H1 (cell line): ENCODE results near the gene CRLF3. TPM values are rescaled to one million over a fixed set of nuclear protein-coding genes. Genes with fewer than 3 reads are reported as not detected.

Source experiments
- CTCF ChIA-PET: fragments of 300-600 bp; sonication (Branson Sonifier 250); formaldehyde crosslinking; loops from one replicate; lab custom pipeline; 2021; ENCODE audit not compliant: partially characterized antibody; lab: Charles Lee
- POLR2A ChIA-PET: fragments of 300-600 bp; sonication (Branson Sonifier 250); formaldehyde crosslinking; loops from one replicate; lab custom pipeline; 2021; ENCODE audit warnings: inconsistent platforms; ENCODE audit not compliant: partially characterized antibody; lab: Charles Lee
- DNase-seq, 2 experiments: peaks; one replicate each; pipeline versions ENCODE4 v3.0.0 to v3.0.0-alpha.2; 2010 to 2022; ENCODE audit warnings: low spot score in 2 of 2, low read depth in 1 of 2, mixed read lengths in 1 of 2
- FAIRE-seq: peaks from 2 replicates; lab custom pipeline; 2011; peaks lifted over from hg19 to GRCh38; lab: Jason Lieb, UNC
- H2AFZ ChIP-seq: 2 replicates; pipeline ENCODE4 v1.8.1; 2012; ENCODE audit warnings: low read length, inconsistent platforms
- H2AK5ac ChIP-seq: 2 replicates; pipeline ENCODE4 v1.6.1; 2013; ENCODE audit warnings: low read depth, low read length
- H2BK120ac ChIP-seq: replicated peaks from 2 replicates; pipeline ENCODE3; 2013; ENCODE audit warnings: low read depth, low read length, inconsistent platforms
- H2BK12ac ChIP-seq: 2 replicates; pipeline ENCODE4 v1.6.1; 2013; ENCODE audit warnings: low read depth, low read length
- H2BK15ac ChIP-seq: 2 replicates; pipeline ENCODE4 v1.6.1; 2013; ENCODE audit warnings: low read length
- H2BK20ac ChIP-seq: 2 replicates; pipeline ENCODE4 v1.6.1; 2013; ENCODE audit warnings: low read length
- H2BK5ac ChIP-seq: 2 replicates; pipeline ENCODE4 v1.6.1; 2013; ENCODE audit warnings: low read depth, low read length
- H3K14ac ChIP-seq: 2 replicates; pipeline ENCODE4 v1.6.1; 2013; ENCODE audit warnings: inconsistent platforms; ENCODE audit not compliant: insufficient read length
- H3K18ac ChIP-seq: 2 replicates; pipeline ENCODE4 v1.6.1; 2013; ENCODE audit warnings: low read length; ENCODE audit errors: extremely low read depth
- H3K23ac ChIP-seq: 2 replicates; pipeline ENCODE4 v1.6.1; 2013; ENCODE audit warnings: inconsistent platforms; ENCODE audit not compliant: insufficient read length
- H3K23me2 ChIP-seq: 2 replicates; pipeline ENCODE4 v1.6.1; 2013; ENCODE audit warnings: low read depth, low read length
- H3K27ac ChIP-seq: 2 replicates; pipeline ENCODE4 v1.6.1; 2011; ENCODE audit warnings: low read depth, low read length, inconsistent platforms
- H3K27me3 ChIP-seq, 4 experiments: replicated peaks in 1 of 4; 1 replicate in 1 of 4; 2 replicates in 3 of 4; pipeline versions ENCODE4 v1.6.1 to v1.8.1; 2011 to 2013; ENCODE audit warnings: low read length in 3 of 4, mild to moderate bottlenecking in 3 of 4, inconsistent platforms in 2 of 4, mixed read lengths in 2 of 4, moderate library complexity in 1 of 4; ENCODE audit not compliant: control insufficient read depth in 3 of 4, insufficient read depth in 3 of 4; ENCODE audit errors: extremely low read depth in 1 of 4
- H3K36me3 ChIP-seq, 4 experiments: 2 replicates each; pipeline versions ENCODE4 v1.6.1 to v1.8.1; 2011 to 2013; ENCODE audit warnings: mild to moderate bottlenecking in 4 of 4, low read length in 3 of 4, moderate library complexity in 2 of 4, control low read depth in 1 of 4, inconsistent platforms in 1 of 4; ENCODE audit not compliant: insufficient read depth in 4 of 4, control insufficient read depth in 2 of 4
- H3K4ac ChIP-seq: replicated peaks from 2 replicates; pipeline ENCODE3; 2013; ENCODE audit warnings: low read length, low read depth, mixed read lengths, inconsistent platforms; ENCODE audit not compliant: insufficient read length
- H3K4me1 ChIP-seq, 4 experiments: replicated peaks in 1 of 4; 1 replicate in 1 of 4; 2 replicates in 3 of 4; pipeline versions ENCODE4 v1.6.1 to v1.8.1; 2011 to 2013; ENCODE audit warnings: low read length in 3 of 4, inconsistent platforms in 2 of 4, mixed read lengths in 1 of 4; ENCODE audit not compliant: insufficient read depth in 4 of 4, control insufficient read depth in 3 of 4
- H3K4me2 ChIP-seq, 2 experiments: 2 replicates each; pipeline versions ENCODE4 v1.6.1 to v1.8.1; 2011 to 2013; ENCODE audit warnings: low read depth in 2 of 2, low read length in 2 of 2, control low read depth in 1 of 2, inconsistent platforms in 1 of 2, mild to moderate bottlenecking in 1 of 2; ENCODE audit not compliant: insufficient read depth in 1 of 2
- H3K4me3 ChIP-seq, 4 experiments: fragments of 200-600, 300-600 bp in 1 of 4; sonication (generic), shearing (Covaris generic), sonication (Bioruptor Twin) in 1 of 4; 2 replicates each; pipeline versions ENCODE4 v1.5.1 to v1.8.1; 2011 to 2016; ENCODE audit warnings: low read length in 4 of 4, low read depth in 3 of 4, control low read depth in 2 of 4, inconsistent platforms in 2 of 4, mild to moderate bottlenecking in 2 of 4, mixed read lengths in 1 of 4, moderate library complexity in 1 of 4; ENCODE audit not compliant: insufficient read depth in 2 of 4; ENCODE audit errors: extremely low read depth in 1 of 4
- H3K56ac ChIP-seq: replicated peaks from 2 replicates; pipeline ENCODE3; 2013; ENCODE audit warnings: low read depth, mild to moderate bottlenecking, mixed read lengths, low read length, inconsistent platforms; ENCODE audit not compliant: insufficient read length
- H3K79me1 ChIP-seq: 2 replicates; pipeline ENCODE4 v1.6.1; 2013; ENCODE audit warnings: low read depth, low read length, control low read depth
- H3K79me2 ChIP-seq, 2 experiments: 2 replicates each; pipeline versions ENCODE4 v1.6.1 to v1.8.1; 2012 to 2013; ENCODE audit warnings: low read length in 2 of 2, mild to moderate bottlenecking in 2 of 2, inconsistent platforms in 1 of 2; ENCODE audit not compliant: insufficient read depth in 2 of 2, control insufficient read depth in 1 of 2
- H3K9ac ChIP-seq, 4 experiments: replicated peaks in 1 of 4; 1 replicate in 1 of 4; 2 replicates in 3 of 4; pipeline versions ENCODE4 v1.6.1 to v1.8.1; 2011 to 2013; ENCODE audit warnings: low read depth in 3 of 4, low read length in 3 of 4, control low read depth in 2 of 4, mild to moderate bottlenecking in 2 of 4, moderate library complexity in 2 of 4, inconsistent platforms in 1 of 4; ENCODE audit errors: extremely low read depth in 1 of 4
- H3K9me3 ChIP-seq, 2 experiments: 2 replicates each; pipeline versions ENCODE4 v1.6.1 to v1.8.1; 2012 to 2013; ENCODE audit warnings: mild to moderate bottlenecking in 2 of 2, moderate library complexity in 2 of 2, control low read depth in 1 of 2, inconsistent platforms in 1 of 2, low read depth in 1 of 2, low read length in 1 of 2, mixed read lengths in 1 of 2; ENCODE audit not compliant: insufficient read depth in 2 of 2
- H4K20me1 ChIP-seq, 2 experiments: replicated peaks in 1 of 2; 2 replicates each; pipeline versions ENCODE3 to v1.8.1; 2011 to 2013; ENCODE audit warnings: inconsistent platforms in 2 of 2, low read length in 2 of 2, mild to moderate bottlenecking in 1 of 2; ENCODE audit not compliant: insufficient read depth in 2 of 2, control insufficient read depth in 1 of 2
- H4K5ac ChIP-seq: 2 replicates; pipeline ENCODE4 v1.6.1; 2013; ENCODE audit warnings: low read length, low read depth, mixed read lengths, inconsistent platforms; ENCODE audit not compliant: insufficient read length
- H4K8ac ChIP-seq: 2 replicates; pipeline ENCODE4 v1.8.0; 2013; ENCODE audit warnings: mild to moderate bottlenecking, moderate library complexity, low read length, inconsistent platforms; ENCODE audit not compliant: insufficient read depth; ENCODE audit errors: extremely low read depth
- H4K91ac ChIP-seq: replicated peaks from 2 replicates; pipeline ENCODE3; 2013; ENCODE audit warnings: low read length, mixed read lengths, inconsistent platforms; ENCODE audit not compliant: insufficient read length
- CEBPB ChIP-seq: IDR thresholded peaks from 2 replicates; pipeline ENCODE4 v1.6.1; 2012; ENCODE audit warnings: low read depth, low read length
- CREB1 ChIP-seq: IDR thresholded peaks from 2 replicates; pipeline ENCODE4 v1.6.1; 2012; ENCODE audit warnings: inconsistent platforms
- FOSL1 ChIP-seq: IDR thresholded peaks from 2 replicates; pipeline ENCODE4 v1.6.1; 2011; ENCODE audit warnings: mild to moderate bottlenecking, low read depth, low read length, moderate library complexity; ENCODE audit not compliant: insufficient read depth
- RXRA ChIP-seq: IDR thresholded peaks from 2 replicates; pipeline ENCODE4 v1.6.1; 2011; ENCODE audit warnings: low read depth, mild to moderate bottlenecking, low read length, moderate library complexity; ENCODE audit not compliant: insufficient read depth
- TAF7 ChIP-seq: optimal IDR thresholded peaks from 2 replicates; pipeline ENCODE3; 2011; ENCODE audit warnings: low read depth, mild to moderate bottlenecking, inconsistent platforms, low read length, moderate library complexity, borderline replicate concordance
- TBP ChIP-seq: IDR thresholded peaks from 2 replicates; pipeline ENCODE4 v1.6.1; 2011; ENCODE audit warnings: low read depth, low read length, improper control_type of control experiment
- WGBS, 2 experiments: shearing (Covaris generic) in 1 of 2; methylation state at CpG; one replicate each; pipeline versions ENCODE4 v1.1.6 to v1.1.7; 2013 to 2015; ENCODE audit warnings: low lambda C conversion rate in 2 of 2, mixed read lengths in 2 of 2, inconsistent platforms in 1 of 2, low coverage in 1 of 2, missing lambda C conversion rate in 1 of 2; ENCODE audit not compliant: insufficient replicate concordance in 2 of 2, insufficient coverage in 1 of 2, insufficient read length in 1 of 2; ENCODE audit errors: extremely low coverage in 1 of 2, missing lambda C conversion rate in 1 of 2; 5-methylcytosine and 5-hydroxymethylcytosine counted together
- polyA plus RNA-seq, 7 experiments: library from polyadenylated mRNA; depleted of rRNA in 3 of 7; stranded (reverse) in 5 of 7; unstranded in 2 of 7; fragments of >200 nt in 5 of 7; fragments of 200-250 nt in 2 of 7; gene quantifications; 1 replicate in 5 of 7; 2 replicates in 1 of 7; 4 replicates in 1 of 7; pipeline versions ENCODE4 v1.2.1 to v1.2.3, GENCODE V29; 2011 to 2013; ENCODE audit warnings: missing spikeins in 2 of 7, mixed read lengths in 2 of 7
- total RNA-seq: library from RNA; stranded (reverse); fragmentation: NEBNext Ultra II Directional; extraction: Animal tissue kit (Norgen Biotek cat#: 25700); gene quantifications from 2 replicates; pipeline ENCODE4 v1.2.1, GENCODE V29; 2021
- TF ChIP-seq, protein P1 (sequence below): IDR thresholded peaks from 2 replicates; pipeline ENCODE4 v1.6.1; 2011; ENCODE audit warnings: low read length, improper control_type of control experiment

Gene CRLF3
- total and polyA plus RNA-seq, 2 of the 8 experiments (the other 6 are each of a cell fraction or from before 2014, with no cell fraction given) = 12.7 to 22.7 TPM

DNA sequence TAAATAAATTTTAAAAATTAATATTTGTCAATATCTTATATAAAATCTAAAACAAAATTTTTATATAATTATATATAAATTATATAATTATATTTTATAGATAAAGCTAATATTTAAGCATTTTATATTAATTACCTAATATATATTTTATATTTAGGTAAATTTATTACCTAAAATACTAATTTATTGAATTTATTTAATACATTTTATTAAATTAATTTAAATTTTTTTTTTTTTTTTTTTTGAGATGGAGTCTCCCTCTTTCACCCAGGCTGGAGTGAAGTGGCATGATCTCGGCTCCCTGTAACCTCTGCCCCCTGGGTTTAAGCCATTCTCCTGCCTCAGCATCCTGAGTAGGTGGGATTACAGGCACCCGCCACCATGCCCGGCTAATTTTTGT, 29.7 kb upstream of the CRLF3 start:
- TF ChIP-seq TAF7 (no peak), RXRA (no peak), CEBPB (no peak), CREB1 (no peak), TBP (no peak), FOSL1 (no peak)
- TF ChIP-seq, protein P1, sequence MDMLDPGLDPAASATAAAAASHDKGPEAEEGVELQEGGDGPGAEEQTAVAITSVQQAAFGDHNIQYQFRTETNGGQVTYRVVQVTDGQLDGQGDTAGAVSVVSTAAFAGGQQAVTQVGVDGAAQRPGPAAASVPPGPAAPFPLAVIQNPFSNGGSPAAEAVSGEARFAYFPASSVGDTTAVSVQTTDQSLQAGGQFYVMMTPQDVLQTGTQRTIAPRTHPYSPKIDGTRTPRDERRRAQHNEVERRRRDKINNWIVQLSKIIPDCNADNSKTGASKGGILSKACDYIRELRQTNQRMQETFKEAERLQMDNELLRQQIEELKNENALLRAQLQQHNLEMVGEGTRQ = no peak
- Histone ChIP-seq H4K91ac (no peak overlapping the region), H3K27ac (no peak overlapping the region), H3K9me3 (no peaks in the 10 kb centered on the region), H3K79me1 (no peaks in the 10 kb centered on the region), H4K5ac (no peak overlapping the region), H3K23me2 (no peaks in the 10 kb centered on the region), H3K4me3 (no peak overlapping the region), H3K18ac (no peak overlapping the region), H3K4me1 (no peaks in the 10 kb centered on the region), H2AK5ac (no peak overlapping the region), H2BK20ac (no peak overlapping the region), H3K79me2 (no peaks in the 10 kb centered on the region), H3K4me2 (no peak overlapping the region), H2BK5ac (no peak overlapping the region), H2BK120ac (no peak overlapping the region), H3K4ac (no peak overlapping the region), H3K14ac (no peak overlapping the region), H3K27me3 (no peaks in the 10 kb centered on the region), H2BK15ac (no peak overlapping the region), H3K36me3 (peaks cover 0 to 49% (median 18%) of the 10 kb centered on the region in 4 experiments; a peak in 7 of 8 replicates), H3K23ac (no peak overlapping the region), H3K9ac (no peak overlapping the region), H3K56ac (no peak overlapping the region), H2BK12ac (no peak overlapping the region), H4K8ac (no peak overlapping the region), H2AFZ (no peak overlapping the region), H4K20me1 (peaks cover 0 to 3% of the 10 kb centered on the region in 2 experiments)
- 100% methylated on average over 3 of the region's 3 CpGs; no CpG with 5 or more reads in 1 of the 2 experiments for WGBS, 2 experiments
- DNase-seq (no peak), FAIRE-seq (no peak)
- POLR2A ChIA-PET = no interaction called here
- CTCF ChIA-PET = no interaction called here
